Esophagus muscularis mucosa (tissue), 3 donors: ENCODE measurements around the gene C11orf98.

Experiments
- POLR2A ChIP-seq: fragments of 450-650 bp; IDR thresholded peaks from one replicate; pipeline ENCODE4 v1.6.1; 2017; ENCODE audit warnings: antibody characterized with exemption, moderate library complexity, mild to moderate bottlenecking, low read depth
- POLR2AphosphoS5 ChIP-seq, 2 donors: sonication (generic); formaldehyde crosslinking; IDR thresholded peaks; one replicate each; pipeline ENCODE4 v1.6.1; 2017; ENCODE audit warnings: antibody characterized with exemption in 2 of 2
- TF ChIP-seq, protein P1 (sequence below), 3 experiments: fragments of 200-600 bp in 2 of 3; fragments of 450-650 bp in 1 of 3; sonication (generic) in 2 of 3; IDR thresholded peaks; one replicate each; pipeline ENCODE4 v1.5.1; 2017 to 2019; ENCODE audit warnings: antibody characterized with exemption in 3 of 3, mild to moderate bottlenecking in 2 of 3, moderate library complexity in 1 of 3

DNA sequence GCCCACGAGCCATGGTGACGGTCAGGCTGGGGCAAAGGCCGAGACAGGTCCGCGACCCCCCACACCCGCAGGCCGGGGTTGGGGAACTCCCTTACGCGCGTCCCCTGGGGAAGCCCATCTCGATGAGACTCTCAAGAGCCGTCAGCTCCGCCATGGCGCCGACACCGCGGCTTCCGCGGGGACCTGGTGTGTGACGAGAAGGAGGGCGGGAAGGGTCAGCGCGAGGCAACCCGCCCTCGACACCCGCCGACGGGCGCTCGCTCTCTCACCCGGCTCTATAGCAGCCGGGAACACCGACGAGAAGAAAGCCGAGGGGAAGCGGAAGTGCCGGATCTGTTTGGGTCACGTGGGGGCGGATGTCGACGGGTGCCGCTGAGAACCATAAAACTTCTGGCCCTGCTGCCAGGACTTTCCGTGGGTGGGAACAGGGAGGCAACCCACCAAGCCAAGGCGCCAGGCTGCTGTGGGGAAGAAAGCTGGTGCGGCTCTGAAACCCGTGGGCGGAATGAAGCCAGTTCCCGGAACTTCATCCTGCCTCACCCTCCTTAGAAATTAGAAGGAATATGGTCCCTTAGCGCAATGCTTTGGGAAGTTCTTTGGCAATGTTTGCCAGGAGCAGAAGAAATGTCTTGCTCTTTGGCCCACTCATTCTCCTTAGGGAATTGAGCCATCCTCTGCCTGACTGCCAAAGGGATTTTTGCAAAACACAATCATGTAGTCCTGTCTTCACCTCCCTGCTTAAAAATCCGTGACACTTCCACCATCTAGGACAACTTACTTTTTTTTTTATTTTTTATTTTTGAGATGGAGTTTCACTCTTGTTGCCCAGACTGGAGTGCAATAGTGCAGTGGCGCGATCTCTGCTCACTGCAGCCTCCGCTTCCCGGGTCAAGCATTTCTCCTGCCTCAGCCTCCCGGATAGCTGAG, 14.0 kb upstream of the C11orf98 start, which contains the start of gene UBXN1:
- TF ChIP-seq, protein P1, sequence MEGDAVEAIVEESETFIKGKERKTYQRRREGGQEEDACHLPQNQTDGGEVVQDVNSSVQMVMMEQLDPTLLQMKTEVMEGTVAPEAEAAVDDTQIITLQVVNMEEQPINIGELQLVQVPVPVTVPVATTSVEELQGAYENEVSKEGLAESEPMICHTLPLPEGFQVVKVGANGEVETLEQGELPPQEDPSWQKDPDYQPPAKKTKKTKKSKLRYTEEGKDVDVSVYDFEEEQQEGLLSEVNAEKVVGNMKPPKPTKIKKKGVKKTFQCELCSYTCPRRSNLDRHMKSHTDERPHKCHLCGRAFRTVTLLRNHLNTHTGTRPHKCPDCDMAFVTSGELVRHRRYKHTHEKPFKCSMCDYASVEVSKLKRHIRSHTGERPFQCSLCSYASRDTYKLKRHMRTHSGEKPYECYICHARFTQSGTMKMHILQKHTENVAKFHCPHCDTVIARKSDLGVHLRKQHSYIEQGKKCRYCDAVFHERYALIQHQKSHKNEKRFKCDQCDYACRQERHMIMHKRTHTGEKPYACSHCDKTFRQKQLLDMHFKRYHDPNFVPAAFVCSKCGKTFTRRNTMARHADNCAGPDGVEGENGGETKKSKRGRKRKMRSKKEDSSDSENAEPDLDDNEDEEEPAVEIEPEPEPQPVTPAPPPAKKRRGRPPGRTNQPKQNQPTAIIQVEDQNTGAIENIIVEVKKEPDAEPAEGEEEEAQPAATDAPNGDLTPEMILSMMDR (IDR thresholded peaks at IDR 0.05), result no peak
- TF ChIP-seq POLR2AphosphoS5 (IDR thresholded peaks at IDR 0.05), result peak; percentile 90 to 92
- peak; percentile 62 for TF ChIP-seq POLR2A
